GM19324 (cell line): Measurements from ENCODE around the gene CRYBG2.
"Not testable (repeated sequence)": the region's sequence is repeated elsewhere in the genome, so short reads cannot be mapped to it uniquely, and the experiment has no call there.

ENCODE experiments used
- ATAC-seq: cut with Tn5 transposase; IDR thresholded peaks from one replicate; pipeline ENCODE4 v1.9.1; 2021; ENCODE audit warnings: mild to moderate bottlenecking, moderate library complexity; ENCODE audit not compliant: unreplicated experiment, low FRiP score

The CRYBG2 gene

GRCh38 chr1:26322042-26322331 is 31.9 kb downstream of the CRYBG2 start:
- ATAC-seq, result no peak

- no peak for ATAC-seq
Observed at GRCh38 chr1:26321315-26322041, 32.5 kb downstream of the CRYBG2 start.

DNA sequence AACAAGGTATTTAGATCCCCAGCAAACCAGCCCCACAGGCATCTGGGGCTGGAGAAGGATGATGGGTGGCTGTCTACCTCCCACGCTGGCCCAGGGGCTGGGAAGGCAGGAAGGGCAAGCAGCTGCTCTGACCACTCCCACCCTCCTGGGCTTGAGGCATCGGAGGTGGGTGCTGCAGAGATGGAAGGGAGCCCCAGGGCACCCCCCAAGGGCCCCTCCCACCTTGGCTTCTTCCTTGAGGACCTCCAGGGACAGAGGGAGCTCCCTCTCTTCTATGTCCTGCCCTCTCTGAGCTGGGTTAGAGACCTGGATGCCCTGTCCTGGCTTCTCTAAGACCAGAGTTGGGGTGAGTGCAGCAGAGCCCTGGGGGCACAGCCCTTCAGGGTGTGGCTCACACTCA is 33.0 kb downstream of the CRYBG2 start:
- ATAC-seq, result no peak

GRCh38 chr1:26318338-26319064 is 35.4 kb downstream of the CRYBG2 start:
- no peak for ATAC-seq

- ATAC-seq, result no peak
Observed at GRCh38 chr1:26317612-26318337, 36.2 kb downstream of the CRYBG2 start, which contains the start of gene CD52. TSS of gene CD52 (plus strand) at chr1:26317958. CDS start at chr1:26318018, 60 bp downstream.

GRCh38 chr1:26317146-26317545 is 36.8 kb downstream of the CRYBG2 start:
- no peak for ATAC-seq

- ATAC-seq, result no peak
Observed at GRCh38 chr1:26315874-26316850, 37.8 kb downstream of the CRYBG2 start.

- ATAC-seq, result no peak
Observed at GRCh38 chr1:26314501-26314900, 39.4 kb downstream of the CRYBG2 start.

- not testable (repeated sequence) for ATAC-seq
Observed at GRCh38 chr1:26307966-26308899, 45.7 kb downstream of the CRYBG2 start.

- no peak for ATAC-seq
Observed at GRCh38 chr1:26307363-26307781, 46.6 kb downstream of the CRYBG2 start.

GRCh38 chr1:26306290-26307229 is 47.4 kb downstream of the CRYBG2 start, which contains the start of gene UBXN11:
TSS of gene UBXN11 (minus strand) at chr1:26306636. CDS start at chr1:26302883, 3,753 bp downstream.
- ATAC-seq, result peak; percentile 97

DNA sequence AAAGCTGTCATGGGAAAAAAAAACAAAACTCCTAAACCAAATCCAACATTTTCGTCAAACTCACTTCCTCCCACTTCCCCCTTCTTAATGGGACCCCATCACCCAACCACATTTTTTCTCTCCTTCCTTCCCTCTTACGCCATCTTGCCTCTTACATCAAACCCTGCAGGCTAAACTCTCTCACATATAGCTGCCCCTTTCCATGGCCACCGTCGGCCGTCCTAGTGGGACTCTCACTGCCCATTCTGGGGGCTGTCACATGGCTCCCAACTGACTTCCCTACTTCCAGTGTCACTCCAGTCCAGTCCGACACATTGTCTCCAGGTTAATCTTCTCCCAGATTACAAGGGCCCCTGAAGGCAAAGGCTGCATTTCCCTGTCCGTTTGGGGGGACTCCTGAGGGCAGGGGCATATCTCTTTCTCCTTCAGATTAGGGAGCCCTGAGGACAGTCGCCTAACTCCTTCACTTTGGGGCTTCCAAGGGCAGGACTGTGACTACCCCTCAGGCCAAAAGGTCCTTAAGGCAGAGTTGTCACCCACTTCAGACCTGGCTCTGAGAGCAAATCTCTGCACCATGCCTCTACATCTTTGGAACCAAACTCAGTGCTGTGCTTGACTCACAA is 48.2 kb downstream of the CRYBG2 start:
- peak; percentile 11 for ATAC-seq

GRCh38 chr1:26302733-26303405 is 51.1 kb downstream of the CRYBG2 start:
- no peak for ATAC-seq

GRCh38 chr1:26300578-26301275 is 53.2 kb downstream of the CRYBG2 start:
- no peak for ATAC-seq

DNA sequence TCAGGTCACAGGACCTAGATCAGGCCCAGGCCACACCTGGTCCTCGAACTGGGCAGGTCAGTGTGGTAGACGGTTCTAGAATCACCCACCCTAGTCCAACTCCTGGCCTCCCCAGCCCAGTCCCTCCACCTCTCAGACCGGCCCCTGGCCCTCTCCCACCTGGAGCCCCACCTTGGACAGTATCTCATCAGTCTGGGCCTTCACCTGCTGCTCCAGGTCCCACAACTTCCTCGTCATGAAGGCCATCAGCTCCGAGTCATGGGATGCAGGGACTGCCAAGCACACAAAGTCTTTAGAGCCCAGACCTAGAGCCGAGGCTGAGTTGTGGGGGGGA is 56.2 kb downstream of the CRYBG2 start:
- ATAC-seq, result no peak

GRCh38 chr1:26297057-26297790 is 56.7 kb downstream of the CRYBG2 start:
- ATAC-seq, result no peak
